Testis (tissue), 2 donors: ENCODE results near the gene UBC.

Source experiments
- POLR2A ChIP-seq: fragments of 450-650 bp; IDR thresholded peaks from one replicate; pipeline ENCODE4 v1.6.1; 2017; ENCODE audit warnings: antibody characterized with exemption, mild to moderate bottlenecking, moderate library complexity
- TF ChIP-seq, protein P1 (sequence below), 3 experiments: fragments of 450-650 bp in 2 of 3; fragments of 200-600 bp in 1 of 3; sonication (generic) in 1 of 3; IDR thresholded peaks; one replicate each; pipeline ENCODE4 v1.5.1; 2016 to 2019; ENCODE audit warnings: antibody characterized with exemption in 3 of 3, mild to moderate bottlenecking in 2 of 3, moderate library complexity in 1 of 3

DNA sequence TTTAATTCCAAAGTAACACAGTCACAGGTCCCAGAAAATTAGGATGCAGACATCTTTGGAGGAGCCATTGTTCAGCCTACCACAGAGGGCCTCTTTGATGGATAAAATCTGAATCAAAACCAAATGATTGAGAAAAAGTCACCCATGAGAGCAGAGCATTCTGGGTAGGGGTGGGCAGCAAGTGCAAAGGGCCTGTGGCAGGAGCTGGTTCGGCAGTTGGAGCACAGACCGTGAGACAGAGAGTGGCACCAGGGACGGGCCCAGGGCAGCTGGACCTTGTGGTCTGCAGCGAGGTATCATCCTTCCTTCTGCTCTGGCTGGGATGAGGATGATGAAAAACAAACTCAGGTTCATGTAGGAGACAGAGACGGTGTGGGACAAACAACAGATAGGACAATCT lies 18.0 kb downstream of the UBC start:
- TF ChIP-seq POLR2A: no peak
- TF ChIP-seq, protein P1, sequence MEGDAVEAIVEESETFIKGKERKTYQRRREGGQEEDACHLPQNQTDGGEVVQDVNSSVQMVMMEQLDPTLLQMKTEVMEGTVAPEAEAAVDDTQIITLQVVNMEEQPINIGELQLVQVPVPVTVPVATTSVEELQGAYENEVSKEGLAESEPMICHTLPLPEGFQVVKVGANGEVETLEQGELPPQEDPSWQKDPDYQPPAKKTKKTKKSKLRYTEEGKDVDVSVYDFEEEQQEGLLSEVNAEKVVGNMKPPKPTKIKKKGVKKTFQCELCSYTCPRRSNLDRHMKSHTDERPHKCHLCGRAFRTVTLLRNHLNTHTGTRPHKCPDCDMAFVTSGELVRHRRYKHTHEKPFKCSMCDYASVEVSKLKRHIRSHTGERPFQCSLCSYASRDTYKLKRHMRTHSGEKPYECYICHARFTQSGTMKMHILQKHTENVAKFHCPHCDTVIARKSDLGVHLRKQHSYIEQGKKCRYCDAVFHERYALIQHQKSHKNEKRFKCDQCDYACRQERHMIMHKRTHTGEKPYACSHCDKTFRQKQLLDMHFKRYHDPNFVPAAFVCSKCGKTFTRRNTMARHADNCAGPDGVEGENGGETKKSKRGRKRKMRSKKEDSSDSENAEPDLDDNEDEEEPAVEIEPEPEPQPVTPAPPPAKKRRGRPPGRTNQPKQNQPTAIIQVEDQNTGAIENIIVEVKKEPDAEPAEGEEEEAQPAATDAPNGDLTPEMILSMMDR (IDR thresholded peaks at IDR 0.05): no peak
